GM21619 (cell line): ENCODE results near the gene SH3GL2.
"Not testable (repeated sequence)": the region's sequence is repeated elsewhere in the genome, so short reads cannot be mapped to it uniquely, and the experiment has no call there.

Experiments
- ATAC-seq: cut with Tn5 transposase; IDR thresholded peaks from one replicate; pipeline ENCODE4 v1.9.1; 2021; ENCODE audit not compliant: unreplicated experiment

SH3GL2 gene

DNA sequence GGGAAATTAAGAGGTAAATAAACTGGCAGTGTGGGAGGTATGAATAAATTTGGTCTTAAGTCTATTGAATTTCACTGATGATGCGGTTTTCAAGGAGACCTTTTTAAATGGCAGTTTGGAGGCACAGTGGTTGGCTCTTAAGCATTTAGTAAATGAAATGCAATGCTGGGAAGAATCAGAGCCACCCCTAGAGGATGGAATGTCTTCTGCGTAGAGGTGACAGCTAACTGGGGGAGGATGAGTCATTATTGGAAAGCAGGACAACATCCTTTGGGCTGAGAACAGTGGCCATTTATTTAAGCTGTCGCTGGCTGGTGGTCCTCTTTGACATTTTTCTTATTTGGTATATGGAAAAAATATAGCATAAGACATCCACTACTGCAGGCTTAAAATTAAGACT lies 163.2 kb downstream of the SH3GL2 start:
- ATAC-seq = no peak

DNA sequence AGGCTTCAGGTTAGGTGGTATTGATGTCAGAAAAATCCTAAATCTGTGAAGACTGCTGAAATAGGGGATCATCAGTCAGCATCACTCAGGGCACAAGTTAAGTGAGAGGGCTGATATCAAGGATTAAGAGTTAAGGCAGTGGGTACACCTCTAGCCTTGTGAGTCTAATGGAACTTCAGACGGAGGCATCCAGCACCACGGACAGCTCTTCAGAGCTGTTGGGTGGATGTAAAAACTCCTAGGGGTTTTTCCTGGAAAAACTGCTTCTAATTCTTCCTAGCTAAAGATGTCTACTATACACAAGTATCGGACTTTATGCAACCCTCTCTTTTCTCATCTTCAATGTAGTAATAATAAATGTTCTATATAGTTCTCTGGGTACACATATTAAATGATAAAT lies 165.9 kb downstream of the SH3GL2 start:
- no peak for ATAC-seq

DNA sequence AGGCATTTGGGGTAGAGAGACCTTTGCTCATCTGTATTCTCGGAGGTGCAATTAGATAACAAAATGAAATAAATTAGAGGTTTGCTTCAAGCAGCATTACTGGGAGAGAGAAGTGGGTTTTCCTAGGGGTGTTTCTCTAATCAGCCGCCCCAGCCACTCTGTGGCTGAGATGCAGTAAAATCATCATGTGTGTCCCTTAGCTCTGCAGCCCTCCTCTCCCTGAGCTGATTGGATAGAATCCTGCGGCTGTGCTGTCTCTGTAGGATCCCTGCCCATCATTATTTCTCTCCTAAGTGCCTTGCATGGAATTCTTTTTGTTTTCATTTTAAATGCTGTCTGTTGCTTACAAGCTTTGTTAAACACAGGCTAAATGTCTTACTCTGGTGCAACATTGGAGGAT lies 171.4 kb downstream of the SH3GL2 start:
- no peak for ATAC-seq

DNA sequence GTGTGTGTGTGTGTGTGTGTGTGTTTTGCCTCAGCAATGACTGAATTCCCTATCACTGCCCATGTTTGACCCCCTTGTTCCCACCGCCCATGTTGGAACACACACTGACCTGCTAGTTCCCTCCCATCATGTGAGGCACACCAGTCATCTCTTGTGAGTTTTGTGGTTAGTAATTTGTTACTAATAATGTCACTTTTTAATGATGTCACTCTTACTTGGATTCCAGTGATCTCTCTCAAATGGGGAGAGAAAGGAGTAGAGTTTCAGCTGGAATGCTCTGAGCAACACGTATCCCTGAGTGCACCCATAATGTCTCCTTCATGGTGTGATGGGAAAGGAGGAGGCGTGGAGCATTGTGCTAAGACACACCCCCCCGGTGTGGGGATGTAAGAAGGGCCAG lies 172.6 kb downstream of the SH3GL2 start:
- no peak for ATAC-seq

DNA sequence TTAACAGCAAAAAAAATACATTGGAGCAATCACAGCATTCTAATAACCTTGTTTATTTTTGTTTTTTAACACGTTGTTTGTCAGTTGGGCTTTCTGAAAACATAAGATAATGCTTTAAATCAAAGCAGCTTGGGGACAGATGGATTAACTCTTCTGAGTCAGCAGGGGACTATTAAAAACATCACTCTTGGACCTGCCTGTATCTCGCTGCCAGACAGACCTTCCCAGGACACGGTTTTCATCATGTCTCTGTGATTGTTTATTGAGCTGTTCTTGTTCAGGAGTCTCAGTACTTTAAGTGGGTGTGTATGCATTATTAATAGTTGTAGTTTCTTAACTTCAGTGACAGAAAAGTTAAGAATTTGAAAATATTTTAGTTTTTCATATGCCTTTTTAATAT lies 173.2 kb downstream of the SH3GL2 start:
- ATAC-seq = no peak

DNA sequence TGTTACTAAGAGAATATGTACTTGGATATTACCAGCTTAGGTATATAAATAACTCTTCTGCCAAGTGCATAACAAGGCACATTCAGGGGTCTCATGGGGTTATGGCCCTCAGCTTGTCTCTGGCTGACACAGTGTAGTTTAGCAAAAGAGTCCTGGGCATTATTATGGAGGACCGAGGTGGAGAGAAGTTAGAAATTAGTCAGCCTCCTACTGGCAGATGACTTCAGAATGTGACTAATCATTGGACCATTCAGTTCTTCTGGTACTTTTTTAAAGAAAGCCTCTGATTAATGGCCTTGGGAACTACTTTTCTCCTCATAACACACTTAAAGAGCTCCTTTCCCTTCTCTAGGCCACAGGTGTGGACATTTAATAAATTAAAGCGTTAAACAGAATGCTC lies 178.9 kb downstream of the SH3GL2 start:
- no peak for ATAC-seq

DNA sequence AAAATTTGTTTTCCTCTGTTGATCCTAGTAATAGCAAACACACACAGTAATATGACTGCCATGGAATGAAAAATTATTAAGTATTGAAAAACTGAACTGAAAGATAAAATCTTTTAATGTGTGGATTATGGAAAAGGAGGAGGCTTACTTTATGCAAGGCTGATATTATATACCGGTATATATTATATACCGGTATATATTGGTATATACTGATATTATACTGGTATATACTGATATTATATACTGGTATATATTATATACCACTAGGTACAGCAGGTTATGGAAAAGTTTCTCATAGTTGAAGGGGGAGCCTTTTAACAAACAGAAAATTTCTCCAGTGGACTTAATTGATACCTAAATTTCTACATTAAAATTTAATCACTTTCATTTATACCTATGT lies 181.4 kb downstream of the SH3GL2 start:
- no peak for ATAC-seq

DNA sequence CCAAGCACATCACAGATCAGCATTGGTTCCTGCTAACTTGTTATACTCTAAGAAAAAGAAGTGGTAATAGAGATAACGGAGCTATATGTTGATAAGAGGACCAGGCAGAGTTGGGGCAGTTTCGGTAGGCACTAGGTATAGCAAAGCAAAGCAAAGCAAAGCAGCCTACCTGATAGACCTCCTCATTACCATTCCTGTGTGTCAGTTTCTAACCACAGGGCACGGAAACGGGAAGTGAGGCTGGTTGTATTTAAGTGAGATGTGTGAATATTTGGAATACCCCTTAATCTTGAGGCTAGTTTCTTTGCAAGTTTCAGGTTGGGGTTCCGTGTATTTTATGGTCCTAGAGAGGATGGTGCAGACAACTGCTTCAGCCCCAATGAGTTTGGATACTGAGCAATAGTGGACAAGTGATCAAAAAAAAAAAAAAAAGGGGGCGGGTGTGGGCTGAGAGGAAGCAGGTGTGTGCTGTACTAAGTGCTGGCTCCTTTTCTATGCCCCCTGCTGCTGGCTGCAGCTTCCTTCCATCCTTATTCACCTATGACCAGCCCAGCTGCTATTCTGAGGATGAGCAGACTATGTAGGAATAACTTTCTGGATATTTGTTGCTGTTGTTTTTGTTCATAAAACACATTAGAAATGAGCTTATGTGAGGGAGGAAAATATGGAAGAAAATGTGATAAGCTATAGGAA lies 183.3 kb downstream of the SH3GL2 start:
- no peak for ATAC-seq

DNA sequence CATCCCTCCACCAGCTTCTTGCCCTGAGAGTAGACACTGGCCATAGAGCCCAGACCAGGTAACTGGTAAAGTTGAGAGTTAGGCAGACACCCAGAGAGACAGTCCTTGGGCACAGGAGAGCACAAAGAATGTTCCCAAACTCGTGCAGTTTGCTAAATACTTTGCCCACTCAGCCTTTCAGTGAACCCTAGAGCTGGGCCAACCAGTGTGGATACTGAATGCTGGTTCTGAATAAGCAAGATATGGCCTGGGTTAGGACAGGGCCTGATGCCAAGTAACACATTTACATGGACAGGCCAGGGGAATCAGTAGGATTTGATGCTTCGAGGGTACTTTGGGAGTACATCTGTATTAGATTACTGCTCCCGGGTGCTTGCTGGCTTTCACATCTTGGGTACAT lies 185.4 kb downstream of the SH3GL2 start:
- ATAC-seq = no peak

DNA sequence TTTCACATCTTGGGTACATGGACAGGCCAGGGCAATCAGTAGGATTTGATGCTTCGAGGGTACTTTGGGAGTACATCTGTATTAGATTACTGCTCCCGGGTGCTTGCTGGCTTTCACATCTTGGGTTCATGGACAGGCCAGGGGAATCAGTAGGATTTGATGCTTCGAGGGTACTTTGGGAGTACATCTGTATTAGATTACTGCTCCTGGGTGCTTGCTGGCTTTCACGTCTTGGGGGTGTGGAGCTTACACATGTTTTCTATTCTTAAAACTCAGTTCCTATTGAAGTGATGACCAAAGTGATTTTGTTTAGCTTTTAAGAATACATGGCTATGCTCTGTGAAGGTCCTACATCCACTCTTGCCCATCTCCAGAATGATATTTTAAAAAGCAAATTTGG lies 186.3 kb downstream of the SH3GL2 start:
- not testable (repeated sequence) for ATAC-seq

DNA sequence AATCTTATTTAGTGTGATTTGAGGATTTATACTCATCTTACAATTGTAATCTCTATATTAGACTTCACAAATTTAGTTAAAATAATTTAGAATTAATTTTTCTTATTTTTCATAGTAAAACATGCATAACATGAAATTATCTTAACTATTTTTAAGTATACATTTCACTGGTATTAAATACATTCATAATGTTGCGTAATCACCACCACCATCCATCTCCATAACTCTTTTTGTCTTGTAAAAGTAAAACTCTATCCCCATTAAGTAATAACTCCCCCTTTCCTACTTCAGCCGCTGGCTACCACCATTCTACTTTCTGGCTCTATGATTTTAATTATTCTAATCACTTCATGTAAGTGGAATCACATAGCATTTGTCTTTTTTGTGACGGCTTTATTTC lies 193.4 kb downstream of the SH3GL2 start:
- no peak for ATAC-seq

DNA sequence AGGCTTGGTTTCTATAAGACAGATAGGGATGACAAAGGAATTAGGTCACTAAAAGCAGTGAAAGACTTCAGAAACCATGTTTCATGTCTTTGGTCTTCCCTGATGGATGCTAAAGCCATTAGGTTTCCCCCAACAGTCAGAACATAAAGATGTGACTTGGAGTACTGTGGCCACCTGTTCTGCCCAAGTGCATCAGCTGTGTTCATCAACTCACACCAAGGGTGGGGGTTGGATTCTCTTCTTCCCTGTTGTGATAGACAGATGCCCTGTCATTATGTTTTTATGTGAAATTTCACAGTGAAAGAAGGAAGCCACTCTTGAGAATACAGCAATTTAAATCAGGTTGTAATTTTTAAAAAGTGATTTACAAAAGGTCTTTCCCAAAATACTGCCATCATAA lies 196.8 kb downstream of the SH3GL2 start:
- no peak for ATAC-seq

DNA sequence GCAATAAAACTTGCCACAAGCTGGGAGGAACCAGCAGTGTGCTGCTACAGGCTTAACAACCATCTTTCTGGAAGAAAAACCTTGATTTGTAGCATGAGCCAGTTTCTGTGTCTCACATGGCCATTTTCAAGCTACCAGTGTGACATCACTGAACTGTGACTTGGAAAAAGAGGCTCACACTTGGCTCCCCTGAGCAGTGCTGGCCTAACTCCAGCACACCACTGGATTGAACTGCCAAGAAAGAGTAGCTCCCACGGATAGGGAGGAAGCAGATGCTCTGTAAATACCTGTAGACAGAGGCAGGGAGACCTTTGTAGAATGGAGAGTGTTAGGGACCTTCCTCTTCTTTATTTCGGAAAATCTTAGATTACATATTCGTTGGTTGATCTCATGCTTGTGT lies 197.9 kb downstream of the SH3GL2 start:
- ATAC-seq = no peak

DNA sequence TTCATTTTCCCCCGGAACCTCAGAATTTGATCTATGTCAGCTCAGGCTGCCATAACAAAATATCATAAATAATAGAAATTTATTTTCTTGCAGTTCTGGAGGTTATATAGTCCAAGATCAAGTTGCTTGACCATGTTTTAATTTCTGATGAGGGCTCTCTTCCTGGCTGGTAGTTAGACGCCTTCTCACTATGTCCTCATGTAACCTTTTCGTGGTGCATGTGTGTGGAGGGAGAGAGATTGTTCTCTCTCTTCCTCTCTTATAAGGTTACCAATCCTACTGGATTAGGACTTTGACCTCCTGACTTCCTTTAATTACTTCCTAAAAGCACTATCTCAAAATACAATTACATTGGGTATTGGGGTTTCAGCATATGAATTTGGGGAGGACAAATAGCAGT lies 198.6 kb downstream of the SH3GL2 start:
- no peak for ATAC-seq

DNA sequence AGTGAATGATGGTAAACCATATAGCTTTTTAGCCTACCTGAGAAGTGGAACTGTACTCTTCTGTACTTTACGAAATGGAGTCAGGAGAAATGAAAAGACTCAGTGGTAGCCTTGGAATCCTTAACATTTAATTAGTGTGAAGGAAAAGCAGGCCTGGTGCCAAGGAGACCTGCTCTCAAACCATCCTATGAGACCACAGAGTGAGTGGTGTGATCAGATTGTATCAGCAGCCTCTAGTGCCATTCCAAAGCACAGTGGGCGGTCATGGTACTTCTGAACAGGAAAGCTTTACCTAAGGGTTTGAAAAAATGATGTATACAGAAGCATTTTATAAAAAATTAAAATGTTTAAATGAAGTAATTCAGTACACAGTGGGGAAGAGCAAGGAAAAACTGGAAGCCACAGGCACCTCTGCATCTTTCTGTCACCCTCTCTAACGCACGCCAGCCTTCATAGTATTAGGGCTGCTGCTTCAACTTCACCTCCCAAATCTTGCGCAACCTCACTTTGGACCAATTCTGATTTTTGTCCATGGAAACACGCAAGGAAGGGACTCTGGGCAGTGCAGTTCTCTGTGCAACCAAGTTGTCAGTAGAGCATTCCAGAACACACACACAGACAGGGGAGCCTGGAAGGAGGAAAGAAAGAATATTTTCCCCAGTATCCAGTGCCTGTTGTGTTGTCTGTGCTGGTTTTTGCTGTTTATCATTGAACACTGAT lies 203.7 kb downstream of the SH3GL2 start:
- no peak for ATAC-seq

DNA sequence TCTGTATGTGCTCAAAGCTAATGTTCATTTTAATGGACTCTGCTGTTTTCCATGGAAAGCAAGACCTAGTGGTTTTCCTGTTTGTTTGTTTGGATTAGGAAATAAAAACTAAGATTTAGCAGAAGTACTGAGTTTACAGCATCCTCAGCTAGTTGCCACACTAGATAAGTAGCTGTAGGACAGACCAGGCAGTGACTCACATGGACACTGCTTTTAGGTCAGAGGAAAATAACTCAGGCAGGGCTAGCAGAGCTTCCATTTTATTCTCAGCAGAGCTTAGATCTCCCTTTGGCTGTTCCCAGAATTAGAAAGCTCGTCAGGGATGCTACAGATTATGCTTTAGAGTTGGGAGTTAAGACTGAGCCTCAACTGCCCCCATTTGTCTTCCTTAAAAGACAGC lies 204.4 kb downstream of the SH3GL2 start:
- ATAC-seq = no peak

DNA sequence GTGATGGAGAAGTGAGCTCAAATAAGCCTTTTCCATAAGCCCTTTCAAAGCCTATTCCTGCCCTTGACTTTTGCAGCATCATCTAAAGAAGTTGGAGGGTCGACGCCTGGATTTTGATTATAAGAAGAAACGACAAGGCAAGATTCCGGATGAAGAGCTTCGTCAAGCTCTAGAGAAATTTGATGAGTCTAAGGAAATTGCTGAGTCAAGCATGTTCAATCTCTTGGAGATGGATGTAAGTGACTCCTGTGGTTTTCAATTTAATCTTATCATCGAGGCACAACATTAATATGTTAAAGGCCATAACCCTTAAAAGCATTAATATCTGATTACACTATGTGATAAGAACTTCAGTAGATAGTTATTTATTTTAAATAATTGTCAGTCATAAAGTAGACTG lies 210.4 kb downstream of the SH3GL2 start:
- no peak for ATAC-seq

DNA sequence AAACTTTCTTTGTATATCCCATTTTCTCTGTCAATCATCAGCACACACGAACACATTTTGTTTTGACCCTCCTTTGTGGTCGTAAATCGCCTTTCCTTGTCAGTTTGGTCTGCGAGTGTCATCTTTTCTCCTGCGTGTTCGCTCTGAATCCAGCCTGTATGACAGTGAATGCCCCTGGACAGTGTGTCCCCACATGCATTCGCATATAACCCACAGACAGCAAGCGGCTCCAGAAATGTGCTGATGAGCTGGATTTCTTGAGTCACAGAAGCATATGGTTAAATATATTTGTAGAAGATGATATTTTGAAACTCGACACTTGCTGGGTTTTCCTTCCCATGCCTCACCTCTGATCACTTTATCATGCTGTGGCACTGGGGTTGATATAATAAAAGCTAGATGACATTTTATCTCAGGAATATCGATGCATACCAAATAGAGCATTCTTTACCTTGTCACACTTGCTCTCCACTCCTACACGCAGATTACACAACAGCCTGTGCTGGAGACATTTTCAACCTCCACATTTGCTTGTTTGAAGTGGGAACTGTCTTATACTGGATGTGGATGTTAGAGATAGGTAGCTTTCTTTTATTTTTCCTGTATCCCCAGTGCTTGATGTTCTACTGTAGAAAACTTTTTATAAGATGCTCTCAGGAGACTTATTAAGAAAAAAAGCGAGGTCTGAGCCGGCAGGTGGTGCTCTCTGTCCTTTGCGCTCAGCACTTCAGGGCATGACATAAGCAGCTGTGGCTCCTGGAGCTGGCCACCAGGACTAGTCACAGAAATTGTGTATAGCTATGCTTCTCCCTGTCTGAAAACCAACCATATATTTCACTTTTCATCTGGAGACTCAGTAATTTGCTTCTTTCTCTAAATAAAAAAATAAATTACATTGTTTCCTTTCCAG lies 215.1 kb downstream of the SH3GL2 start:
- no peak for ATAC-seq

DNA sequence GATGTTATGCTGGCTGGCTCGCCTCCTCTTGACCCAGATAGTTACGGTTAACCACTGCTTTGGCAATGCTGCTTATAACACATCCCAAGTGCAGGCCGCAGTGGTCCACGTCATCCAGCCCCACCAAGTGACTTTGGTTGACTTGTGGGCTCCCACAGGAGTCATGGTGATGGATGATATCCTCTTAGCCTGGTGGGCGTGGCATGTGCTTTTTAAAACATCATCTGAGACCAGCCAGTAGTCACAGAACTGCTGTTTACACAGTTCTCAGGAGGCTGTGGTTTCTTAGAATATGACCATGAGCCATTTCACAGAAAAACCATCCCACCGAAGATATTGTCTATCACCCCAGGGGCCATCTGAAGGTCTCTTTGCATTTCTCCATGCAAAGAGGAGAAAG lies 216.9 kb downstream of the SH3GL2 start:
- ATAC-seq = no peak

DNA sequence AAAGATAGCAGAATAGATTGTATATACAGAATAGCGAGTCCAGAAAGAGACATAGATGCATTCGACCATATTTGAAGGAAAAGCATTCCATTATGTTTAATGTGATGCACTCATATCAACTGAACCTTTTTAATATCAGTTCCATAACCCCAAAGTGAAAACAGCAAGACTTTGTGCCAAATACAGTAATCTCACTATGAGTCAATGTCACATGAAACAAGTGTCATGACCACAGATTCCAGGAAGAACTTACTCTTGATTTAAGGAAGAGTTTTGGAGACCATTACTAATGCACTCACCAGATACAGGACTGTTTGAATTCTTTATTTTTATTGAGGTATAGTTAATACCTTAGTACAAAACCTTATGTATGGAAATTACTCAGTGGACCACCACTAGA lies 220.5 kb downstream of the SH3GL2 start:
- no peak for ATAC-seq

DNA sequence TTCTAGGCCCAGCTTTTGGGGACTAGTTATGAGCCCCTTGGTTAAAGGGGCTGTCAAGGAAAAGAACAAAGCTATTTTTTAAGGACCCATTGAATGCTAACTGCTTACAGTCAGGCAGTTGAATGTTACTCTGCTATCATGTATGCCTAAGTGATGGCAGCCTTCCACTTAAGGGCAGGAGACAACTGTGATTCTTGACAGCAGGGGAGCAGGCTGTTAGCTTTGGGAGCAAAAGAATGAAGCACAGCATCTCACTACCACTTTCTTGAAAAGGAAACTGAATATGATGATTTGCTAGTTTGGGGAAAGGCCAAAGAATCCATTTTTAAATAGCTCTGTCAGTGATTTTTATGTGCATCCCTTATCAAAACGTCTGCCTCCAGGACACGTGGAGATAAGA lies 221.6 kb downstream of the SH3GL2 start:
- no peak for ATAC-seq
